Measurements from ENCODE around the gene TBL1XR1.
"Not testable (repeated sequence)": the region's sequence is repeated elsewhere in the genome, so short reads cannot be mapped to it uniquely, and the experiment has no call there.

Gene TBL1XR1

DNA sequence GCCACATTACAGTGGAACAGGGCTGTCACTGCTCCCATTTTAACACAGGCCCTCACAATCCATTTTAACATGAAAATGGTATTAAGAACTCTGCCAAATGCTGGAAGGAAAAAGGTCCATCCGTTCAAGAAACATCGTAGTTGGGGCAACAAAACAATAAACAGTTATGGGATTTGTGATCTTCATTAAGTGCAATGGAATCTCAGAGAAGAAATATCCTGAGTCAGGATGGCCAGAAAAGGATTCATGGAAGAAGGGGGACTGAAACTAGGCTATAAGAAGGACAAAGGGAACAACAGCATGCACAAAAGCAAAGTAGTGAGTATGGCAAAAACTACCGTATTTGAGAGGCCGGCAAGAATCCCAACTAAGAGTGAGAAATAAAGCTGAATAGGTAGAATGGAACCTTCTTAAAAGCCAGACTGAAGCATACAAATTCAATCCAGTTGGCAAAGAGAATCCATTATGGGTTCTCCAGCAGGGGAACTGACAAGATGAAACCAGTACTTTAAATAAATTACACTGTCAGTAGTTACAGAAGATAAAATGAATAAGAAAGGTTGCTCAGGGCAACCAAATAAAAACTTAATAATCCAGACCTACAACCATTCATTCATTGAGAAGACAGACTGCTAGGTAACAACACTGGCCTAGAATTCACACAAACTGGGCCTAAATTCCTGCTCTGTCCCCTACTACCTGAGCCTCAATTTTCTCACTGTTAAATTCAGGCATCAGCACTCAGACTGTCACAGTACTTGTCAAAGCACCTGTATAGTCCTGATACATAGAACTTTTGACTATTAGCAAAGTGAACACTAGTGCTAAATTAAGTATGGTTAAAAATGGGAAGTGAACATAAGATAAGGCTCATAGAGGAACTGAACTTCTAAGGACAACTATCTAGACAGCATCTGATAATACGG, 6.3 kb downstream of the TBL1XR1 start:
- TF ChIP-seq CTCF (IDR thresholded peaks at IDR 0.05; ENCODE audit: borderline replicate concordance, insufficient read depth, low read depth, low read length): no peak
- no peak overlapping the region for H3K4me3 ChIP-seq (ENCODE audit: low read depth, low read length)

- not testable (repeated sequence) for H3K4me3 ChIP-seq (ENCODE audit: low read depth, low read length)
These were observed 7.1 kb downstream of the TBL1XR1 start for GRCh38 chr3:177190184-177190583.

GRCh38 chr3:177188325-177188724, 9.0 kb downstream of the TBL1XR1 start:
- not testable (repeated sequence) for H3K4me3 ChIP-seq (ENCODE audit: low read depth, low read length)

DNA sequence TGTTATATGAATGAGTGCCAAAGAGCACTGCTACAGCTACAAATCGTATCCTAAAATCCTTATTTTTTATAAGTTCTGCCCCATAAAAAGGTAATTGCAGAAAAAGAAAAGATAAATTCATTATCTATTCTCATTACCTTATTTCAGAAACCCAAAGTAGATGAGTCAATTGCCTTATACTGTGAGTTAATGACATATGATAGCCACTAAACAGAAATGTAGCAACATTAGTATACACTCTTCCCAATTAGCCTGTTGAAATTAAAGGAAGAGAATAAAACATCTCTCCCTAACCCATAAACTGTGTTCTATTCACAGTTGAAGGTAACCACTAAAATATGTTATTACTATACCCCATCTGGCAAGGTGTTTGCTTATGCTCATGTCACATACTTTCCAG, 11.0 kb downstream of the TBL1XR1 start:
- no peak overlapping the region for H3K4me3 ChIP-seq (ENCODE audit: low read depth, low read length)
- no peak for TF ChIP-seq CTCF (IDR thresholded peaks at IDR 0.05; ENCODE audit: borderline replicate concordance, insufficient read depth, low read depth, low read length)

GRCh38 chr3:177185035-177185574, 12.2 kb downstream of the TBL1XR1 start:
- TF ChIP-seq CTCF (IDR thresholded peaks at IDR 0.05; ENCODE audit: borderline replicate concordance, insufficient read depth, low read depth, low read length): no peak
- no peak overlapping the region for H3K4me3 ChIP-seq (ENCODE audit: low read depth, low read length)

DNA sequence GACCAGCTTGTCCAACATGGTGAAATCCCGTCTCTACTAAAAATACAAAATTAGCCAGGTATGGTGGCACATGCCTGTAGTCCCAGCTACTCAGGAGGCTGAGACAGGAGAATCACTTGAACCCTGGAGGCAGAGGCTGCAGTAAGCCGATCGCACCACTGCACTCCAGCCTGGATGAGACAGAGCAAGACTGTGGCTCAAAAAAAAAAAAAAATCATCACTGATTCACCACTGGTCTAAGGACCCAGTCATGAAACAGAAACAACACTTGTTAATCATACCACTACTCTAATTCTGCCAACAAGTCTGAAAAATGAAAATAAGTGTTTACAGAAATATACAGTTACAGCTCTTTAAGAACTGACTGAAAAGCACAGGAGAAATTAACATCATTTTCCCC, 12.7 kb downstream of the TBL1XR1 start:
- H3K4me3 ChIP-seq (ENCODE audit: low read depth, low read length): not testable (repeated sequence)

DNA sequence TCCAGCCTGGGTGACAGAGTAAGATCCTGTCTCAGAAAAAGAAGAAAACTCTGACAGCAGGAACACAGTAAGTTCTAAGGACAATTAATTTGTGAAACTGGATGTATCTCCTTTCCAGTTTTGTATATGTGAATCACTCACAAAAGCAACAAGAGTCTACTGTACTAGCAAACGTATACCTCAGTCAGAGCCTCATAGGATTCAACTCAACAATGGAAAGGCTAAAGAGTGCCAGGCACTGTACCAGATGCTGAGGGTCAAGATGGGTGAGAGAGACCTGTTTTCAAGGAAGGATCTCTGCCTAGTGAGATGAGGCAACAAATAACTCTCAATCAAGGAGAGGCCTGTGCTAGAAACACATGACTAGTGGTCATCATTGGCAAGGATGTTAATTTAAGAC, 14.9 kb downstream of the TBL1XR1 start:
- no peak for TF ChIP-seq CTCF (IDR thresholded peaks at IDR 0.05; ENCODE audit: borderline replicate concordance, insufficient read depth, low read depth, low read length)

GRCh38 chr3:177181418-177181817, 15.9 kb downstream of the TBL1XR1 start:
- no peak for TF ChIP-seq CTCF (IDR thresholded peaks at IDR 0.05; ENCODE audit: borderline replicate concordance, insufficient read depth, low read depth, low read length)

More for the DNA sequence above, 14.9 kb downstream of the TBL1XR1 start:
- no peak overlapping the region for H3K4me3 ChIP-seq (ENCODE audit: low read depth, low read length)

More at GRCh38 chr3:177181418-177181817, 15.9 kb downstream of the TBL1XR1 start:
- no peak overlapping the region for H3K4me3 ChIP-seq (ENCODE audit: low read depth, low read length)

All from GM12875 (cell line).